ENCODE measurements around the gene PPIF.

- TF ChIP-seq CTCF (conservative IDR thresholded peaks at IDR 0.05; ENCODE audit: low read depth, low read length), result no peak
- no peak for TF ChIP-seq EZH2 (IDR thresholded peaks at IDR 0.05; ENCODE audit: borderline replicate concordance, low read depth, low read length, poor library complexity, severe bottlenecking)
Measured at GRCh38 chr10:79352035-79352877, 5.0 kb downstream of the PPIF start.

All from A673 (cell line).